Measurements from ENCODE around the gene ZBTB46. TPM values are rescaled to one million over a fixed set of nuclear protein-coding genes. Genes with fewer than 3 reads are reported as not detected.

Gene ZBTB46
- total RNA-seq, 1 experiment from 2014 or later, result 27.1 TPM

GRCh38 chr20:63795178-63795830 lies 35.8 kb downstream of the ZBTB46 start:
- no peaks in the 10 kb centered on the region for H3K23me2 ChIP-seq (ENCODE audit: insufficient read length, low read depth, low read length, poor library complexity, severe bottlenecking)
- H3K9ac ChIP-seq (ENCODE audit: extremely low read depth, insufficient read length, low read length), result no peak overlapping the region
- H3K56ac ChIP-seq (ENCODE audit: insufficient read length, low read depth, low read length), result no peak overlapping the region
- no peak overlapping the region for H2BK15ac ChIP-seq (ENCODE audit: low read depth, low read length)
- no peak overlapping the region for H2BK5ac ChIP-seq (ENCODE audit: insufficient read length, low read length)
- H2AK5ac ChIP-seq (ENCODE audit: insufficient read length, low read length), result no peak overlapping the region
- no peak overlapping the region for H4K5ac ChIP-seq (ENCODE audit: insufficient read length, low read depth, low read length)
- Mint-ChIP-seq H3K27me3 (ENCODE audit: low read depth) (peaks cover 2% of the 10 kb centered on the region; the same call in 1 of the 2 replicates), H3K4me3 (no peak overlapping the region), H3K4me1 (peaks cover 7 to 10% of the 10 kb centered on the region in 2 experiments; a peak in 3 of 4 replicates), H3K27ac (peak overlapping the region in 1 of 3 experiments; percentile 6; a peak in 1 of 7 replicates), H3K36me3 (ENCODE audit: insufficient read depth in 1 of 3, low read depth in 3 of 3) (peaks cover 0 to 11% (median 10%) of the 10 kb centered on the region in 3 experiments; a peak in 4 of 7 replicates), H3K9me3 (peaks cover 0 to 3% of the 10 kb centered on the region in 2 experiments; a peak in 2 of 5 replicates)
- H3K18ac ChIP-seq (ENCODE audit: insufficient read length, low read depth, low read length), result no peak overlapping the region
- no peak overlapping the region for H2AFZ ChIP-seq (ENCODE audit: low read length)
- H2BK120ac ChIP-seq (ENCODE audit: low read depth, low read length, poor library complexity, severe bottlenecking), result no peak overlapping the region
- no CpG with 5 or more reads among the region's 30 CpGs for WGBS (ENCODE audit: extremely low coverage, insufficient read length, low lambda C conversion rate)
- H4K20me1 ChIP-seq (ENCODE audit: control insufficient read depth, insufficient read depth, insufficient read length), result no peaks in the 10 kb centered on the region
- H3K4me1 ChIP-seq (ENCODE audit: insufficient read depth, low read length), result no peaks in the 10 kb centered on the region
- H3K4ac ChIP-seq (ENCODE audit: low read depth, low read length), result no peak overlapping the region
- no peaks in the 10 kb centered on the region for H3K79me2 ChIP-seq (ENCODE audit: insufficient read depth, low read length)
- TF ChIP-seq CTCF (conservative IDR thresholded peaks at IDR 0.05), result no peak
- peak overlapping the region; percentile 45 for H4K91ac ChIP-seq (ENCODE audit: insufficient read length, low read depth, low read length)
- H4K8ac ChIP-seq (replicated peaks; ENCODE audit: insufficient read length, low read depth, low read length), result no peak overlapping the region
- no peak overlapping the region for H3K23ac ChIP-seq (ENCODE audit: insufficient read length, low read depth, low read length)
- no peak overlapping the region for H3K27ac ChIP-seq (ENCODE audit: insufficient read length, low read depth, low read length)
- no peak overlapping the region for H3K4me2 ChIP-seq (ENCODE audit: insufficient read depth, insufficient read length, low read length)
- H3K27me3 ChIP-seq (ENCODE audit: insufficient read depth, low read length), result no peaks in the 10 kb centered on the region
- peaks cover 5% of the 10 kb centered on the region for H3K79me1 ChIP-seq (ENCODE audit: insufficient read depth, low read depth, low read length, poor library complexity, severe bottlenecking)
- DNase-seq, result no peak
- H3K14ac ChIP-seq (ENCODE audit: insufficient read depth, low read length), result no peak overlapping the region
- H2BK12ac ChIP-seq (ENCODE audit: insufficient read length, low read depth, low read length), result no peak overlapping the region
- no peak overlapping the region for H2BK20ac ChIP-seq (ENCODE audit: low read depth, low read length, poor library complexity, severe bottlenecking)
- H3T11ph ChIP-seq (ENCODE audit: low read length), result no peak overlapping the region
- H3K9me3 ChIP-seq (ENCODE audit: control insufficient read depth, low read depth, low read length), result no peaks in the 10 kb centered on the region
